HL-60 (cell line): ENCODE measurements around the gene PADI2.

Experiments used
- DNase-seq, 2 experiments: peaks; one replicate each; pipeline ENCODE4 v3.0.0-alpha.2; 2010 to 2020; ENCODE audit warnings: low read depth in 1 of 2, low spot score in 1 of 2
- H3K27ac ChIP-seq: fragments of 250-450 bp; sonication (Bioruptor Pico); replicated peaks from 2 replicates; pipeline ENCODE4 v1.5.1; 2020; ENCODE audit warnings: mild to moderate bottlenecking, moderate library complexity
- H3K27me3 ChIP-seq: fragments of 250-450 bp; sonication (Bioruptor Pico); 2 replicates; pipeline ENCODE4 v1.5.1; 2021; ENCODE audit warnings: mild to moderate bottlenecking, moderate library complexity; ENCODE audit not compliant: insufficient read depth, poor library complexity, severe bottlenecking
- H3K4me3 ChIP-seq: replicated peaks from 2 replicates; pipeline ENCODE4 v1.5.1; 2011; ENCODE audit warnings: mild to moderate bottlenecking, control low read depth, low read length; ENCODE audit not compliant: insufficient read depth
- GABPA ChIP-seq: IDR thresholded peaks from 2 replicates; pipeline ENCODE4 v1.6.1; 2012; ENCODE audit warnings: low read depth
- POLR2AphosphoS5 ChIP-seq: IDR thresholded peaks from 2 replicates; pipeline ENCODE4 v1.6.1; 2012; ENCODE audit warnings: low read depth
- SPI1 ChIP-seq: IDR thresholded peaks from 2 replicates; pipeline ENCODE4 v1.6.1; 2012; ENCODE audit warnings: low read depth, mild to moderate bottlenecking, borderline replicate concordance
- TF ChIP-seq, protein P1 (sequence below): IDR thresholded peaks from one replicate; pipeline ENCODE4 v1.5.1; 2011; ENCODE audit warnings: low read length, control low read depth, inconsistent platforms; ENCODE audit not compliant: insufficient read depth
- TF ChIP-seq, protein P2 (sequence below): IDR thresholded peaks from 2 replicates; pipeline ENCODE4 v1.6.1; 2012; ENCODE audit warnings: low read depth; ENCODE audit not compliant: insufficient replicate concordance

The PADI2 gene

GRCh38 chr1:17130138-17130635 is 10.9 kb upstream of the PADI2 start:
- TF ChIP-seq, protein P1, sequence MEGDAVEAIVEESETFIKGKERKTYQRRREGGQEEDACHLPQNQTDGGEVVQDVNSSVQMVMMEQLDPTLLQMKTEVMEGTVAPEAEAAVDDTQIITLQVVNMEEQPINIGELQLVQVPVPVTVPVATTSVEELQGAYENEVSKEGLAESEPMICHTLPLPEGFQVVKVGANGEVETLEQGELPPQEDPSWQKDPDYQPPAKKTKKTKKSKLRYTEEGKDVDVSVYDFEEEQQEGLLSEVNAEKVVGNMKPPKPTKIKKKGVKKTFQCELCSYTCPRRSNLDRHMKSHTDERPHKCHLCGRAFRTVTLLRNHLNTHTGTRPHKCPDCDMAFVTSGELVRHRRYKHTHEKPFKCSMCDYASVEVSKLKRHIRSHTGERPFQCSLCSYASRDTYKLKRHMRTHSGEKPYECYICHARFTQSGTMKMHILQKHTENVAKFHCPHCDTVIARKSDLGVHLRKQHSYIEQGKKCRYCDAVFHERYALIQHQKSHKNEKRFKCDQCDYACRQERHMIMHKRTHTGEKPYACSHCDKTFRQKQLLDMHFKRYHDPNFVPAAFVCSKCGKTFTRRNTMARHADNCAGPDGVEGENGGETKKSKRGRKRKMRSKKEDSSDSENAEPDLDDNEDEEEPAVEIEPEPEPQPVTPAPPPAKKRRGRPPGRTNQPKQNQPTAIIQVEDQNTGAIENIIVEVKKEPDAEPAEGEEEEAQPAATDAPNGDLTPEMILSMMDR, result no peak
- no peak for TF ChIP-seq POLR2AphosphoS5
- TF ChIP-seq GABPA, result no peak
- no peak for TF ChIP-seq SPI1
- TF ChIP-seq, protein P2, sequence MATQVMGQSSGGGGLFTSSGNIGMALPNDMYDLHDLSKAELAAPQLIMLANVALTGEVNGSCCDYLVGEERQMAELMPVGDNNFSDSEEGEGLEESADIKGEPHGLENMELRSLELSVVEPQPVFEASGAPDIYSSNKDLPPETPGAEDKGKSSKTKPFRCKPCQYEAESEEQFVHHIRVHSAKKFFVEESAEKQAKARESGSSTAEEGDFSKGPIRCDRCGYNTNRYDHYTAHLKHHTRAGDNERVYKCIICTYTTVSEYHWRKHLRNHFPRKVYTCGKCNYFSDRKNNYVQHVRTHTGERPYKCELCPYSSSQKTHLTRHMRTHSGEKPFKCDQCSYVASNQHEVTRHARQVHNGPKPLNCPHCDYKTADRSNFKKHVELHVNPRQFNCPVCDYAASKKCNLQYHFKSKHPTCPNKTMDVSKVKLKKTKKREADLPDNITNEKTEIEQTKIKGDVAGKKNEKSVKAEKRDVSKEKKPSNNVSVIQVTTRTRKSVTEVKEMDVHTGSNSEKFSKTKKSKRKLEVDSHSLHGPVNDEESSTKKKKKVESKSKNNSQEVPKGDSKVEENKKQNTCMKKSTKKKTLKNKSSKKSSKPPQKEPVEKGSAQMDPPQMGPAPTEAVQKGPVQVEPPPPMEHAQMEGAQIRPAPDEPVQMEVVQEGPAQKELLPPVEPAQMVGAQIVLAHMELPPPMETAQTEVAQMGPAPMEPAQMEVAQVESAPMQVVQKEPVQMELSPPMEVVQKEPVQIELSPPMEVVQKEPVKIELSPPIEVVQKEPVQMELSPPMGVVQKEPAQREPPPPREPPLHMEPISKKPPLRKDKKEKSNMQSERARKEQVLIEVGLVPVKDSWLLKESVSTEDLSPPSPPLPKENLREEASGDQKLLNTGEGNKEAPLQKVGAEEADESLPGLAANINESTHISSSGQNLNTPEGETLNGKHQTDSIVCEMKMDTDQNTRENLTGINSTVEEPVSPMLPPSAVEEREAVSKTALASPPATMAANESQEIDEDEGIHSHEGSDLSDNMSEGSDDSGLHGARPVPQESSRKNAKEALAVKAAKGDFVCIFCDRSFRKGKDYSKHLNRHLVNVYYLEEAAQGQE, result no peak
- no peak overlapping the region for H3K4me3 ChIP-seq

GRCh38 chr1:17128361-17128760 is 9.1 kb upstream of the PADI2 start:
- TF ChIP-seq, protein P1, result no peak
- TF ChIP-seq SPI1 (peak; percentile 24; the same call in 1 of the 2 replicates), GABPA (no peak), POLR2AphosphoS5 (no peak)
- TF ChIP-seq, protein P2, result no peak
- Histone ChIP-seq H3K4me3 (no peak overlapping the region), H3K27me3 (no peaks in the 10 kb centered on the region), H3K27ac (peak overlapping the region; percentile 34; the same call in 1 of the 2 replicates)
- DNase-seq, result peak in 1 of 2 experiments; percentile 47

More at GRCh38 chr1:17130138-17130635, 10.9 kb upstream of the PADI2 start:
- no peak for DNase-seq
- H3K27me3 ChIP-seq, result no peaks in the 10 kb centered on the region
- H3K27ac ChIP-seq, result no peak overlapping the region

DNA sequence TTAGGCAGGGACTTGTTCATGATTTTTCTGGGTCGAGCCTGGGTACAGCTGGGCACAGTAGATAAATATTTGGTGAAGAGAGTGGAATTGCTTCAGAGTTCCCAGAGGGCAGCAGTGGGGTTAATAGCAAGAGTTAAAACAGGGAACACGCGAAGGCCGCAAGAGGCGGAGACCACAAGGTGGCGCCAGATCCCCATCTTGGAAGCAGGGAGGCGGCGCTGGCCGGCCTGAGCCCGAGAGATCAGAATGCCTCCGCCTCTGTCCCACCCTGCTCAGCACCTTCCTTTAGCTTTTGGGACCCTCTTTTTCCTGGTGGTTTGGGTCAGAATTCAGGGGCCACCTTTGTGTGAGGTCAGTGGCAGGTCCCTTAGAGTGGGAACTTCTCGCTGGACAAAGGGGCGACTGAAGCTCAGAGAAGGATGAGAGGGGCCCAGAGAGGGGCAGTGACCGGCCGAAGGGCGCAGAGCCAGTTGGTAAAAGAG is 6.5 kb upstream of the PADI2 start:
- peak; percentile 71 to 85 for DNase-seq
- TF ChIP-seq, protein P1, result peak; percentile 95
- TF ChIP-seq, protein P2, result no peak
- H3K27me3 ChIP-seq, result no peaks in the 10 kb centered on the region
- no peak overlapping the region for H3K27ac ChIP-seq
- H3K4me3 ChIP-seq, result no peak overlapping the region
